HEK293T (cell line): ENCODE measurements around the gene GIPC3.

Experiments used
- CTCF ChIA-PET: fragments of 350-600 bp; formaldehyde crosslinking; extraction: SDS; loops from one replicate; lab custom pipeline; 2021; ENCODE audit warnings: antibody characterized with exemption, inconsistent platforms; lab: Yijun Ruan, JAX
- POLR2A ChIA-PET: fragments of 350-600 bp; formaldehyde crosslinking; extraction: SDS; loops from one replicate; lab custom pipeline; 2020; ENCODE audit warnings: antibody characterized with exemption, inconsistent platforms; lab: Yijun Ruan, JAX
- DNase-seq: peaks from one replicate; pipeline ENCODE4 v3.0.0; 2012; ENCODE audit warnings: mixed read lengths; ENCODE audit errors: extremely low spot score
- ARNT ChIP-seq: fragments of 450-650 bp; IDR thresholded peaks from 2 replicates; pipeline ENCODE4 v1.6.1; 2017; ENCODE audit warnings: mild to moderate bottlenecking
- BHLHE40 ChIP-seq: fragments of 450-650 bp; IDR thresholded peaks from 2 replicates; pipeline ENCODE4 v1.6.1; 2016; ENCODE audit warnings: mild to moderate bottlenecking, moderate library complexity, borderline replicate concordance
- CTBP1 ChIP-seq: fragments of 450-650 bp; IDR thresholded peaks from 2 replicates; pipeline ENCODE4 v1.6.1; 2016; ENCODE audit warnings: borderline replicate concordance
- ELF4 ChIP-seq: fragments of 450-650 bp; IDR thresholded peaks from 2 replicates; pipeline ENCODE4 v1.6.1; 2017; ENCODE audit warnings: antibody characterized with exemption
- FOXA1 ChIP-seq: fragments of 450-650 bp; IDR thresholded peaks from 2 replicates; pipeline ENCODE4 v1.6.1; 2016; ENCODE audit warnings: mild to moderate bottlenecking
- FOXK2 ChIP-seq: fragments of 450-650 bp; IDR thresholded peaks from 2 replicates; pipeline ENCODE4 v1.6.1; 2016; ENCODE audit warnings: mild to moderate bottlenecking
- FOXM1 ChIP-seq: fragments of 450-650 bp; IDR thresholded peaks from 2 replicates; pipeline ENCODE4 v1.6.1; 2017; ENCODE audit warnings: mild to moderate bottlenecking, borderline replicate concordance
- HDGF ChIP-seq: fragments of 450-650 bp; IDR thresholded peaks from 2 replicates; pipeline ENCODE4 v1.6.1; 2017; ENCODE audit warnings: antibody characterized with exemption, borderline replicate concordance
- L3MBTL2 ChIP-seq: fragments of 450-650 bp; conservative IDR thresholded peaks from 2 replicates; pipeline ENCODE4 v1.6.1; 2016; ENCODE audit warnings: mild to moderate bottlenecking
- LEF1 ChIP-seq: fragments of 450-650 bp; IDR thresholded peaks from 2 replicates; pipeline ENCODE4 v1.6.1; 2017; ENCODE audit warnings: mild to moderate bottlenecking, borderline replicate concordance
- NFRKB ChIP-seq: fragments of 450-650 bp; IDR thresholded peaks from 2 replicates; pipeline ENCODE4 v1.6.1; 2016; ENCODE audit warnings: mild to moderate bottlenecking, moderate library complexity
- SP1 ChIP-seq: fragments of 450-650 bp; IDR thresholded peaks from 2 replicates; pipeline ENCODE4 v1.6.1; 2017
- SUZ12 ChIP-seq: fragments of 450-650 bp; IDR thresholded peaks from 2 replicates; pipeline ENCODE4 v1.6.1; 2016; ENCODE audit warnings: mild to moderate bottlenecking
- TARDBP ChIP-seq: fragments of 450-650 bp; IDR thresholded peaks from 2 replicates; pipeline ENCODE4 v1.6.1; 2016
- ZNF384 ChIP-seq: fragments of 450-650 bp; IDR thresholded peaks from 2 replicates; pipeline ENCODE4 v1.6.1; 2016
- TF ChIP-seq, protein P1 (sequence below): fragments of 450-650 bp; IDR thresholded peaks from 2 replicates; pipeline ENCODE4 v1.6.1; 2016

Gene GIPC3

DNA sequence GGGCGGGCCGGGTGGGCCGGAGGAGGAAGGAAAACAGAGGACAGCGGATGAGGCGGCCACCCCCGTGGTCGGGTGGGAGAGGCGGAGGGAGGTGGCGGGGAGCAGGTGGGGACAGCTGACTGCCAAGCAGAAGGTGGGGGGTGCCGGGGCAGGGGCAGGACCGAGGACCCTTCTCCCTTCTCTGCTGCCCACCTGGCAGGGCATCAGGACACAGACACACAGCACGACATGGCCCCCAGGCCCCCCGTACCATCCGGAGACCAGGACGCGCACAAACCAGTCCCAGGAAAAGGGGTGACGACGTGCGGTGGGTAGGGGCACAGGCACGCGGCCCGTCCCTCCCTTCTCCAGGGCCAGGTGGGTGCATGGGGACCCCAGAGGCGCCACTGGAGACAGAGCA lies 52.3 kb downstream of the GIPC3 start:
- no peak for TF ChIP-seq ARNT
- no peak for TF ChIP-seq TARDBP
- TF ChIP-seq SUZ12, result no peak
- TF ChIP-seq, protein P1, sequence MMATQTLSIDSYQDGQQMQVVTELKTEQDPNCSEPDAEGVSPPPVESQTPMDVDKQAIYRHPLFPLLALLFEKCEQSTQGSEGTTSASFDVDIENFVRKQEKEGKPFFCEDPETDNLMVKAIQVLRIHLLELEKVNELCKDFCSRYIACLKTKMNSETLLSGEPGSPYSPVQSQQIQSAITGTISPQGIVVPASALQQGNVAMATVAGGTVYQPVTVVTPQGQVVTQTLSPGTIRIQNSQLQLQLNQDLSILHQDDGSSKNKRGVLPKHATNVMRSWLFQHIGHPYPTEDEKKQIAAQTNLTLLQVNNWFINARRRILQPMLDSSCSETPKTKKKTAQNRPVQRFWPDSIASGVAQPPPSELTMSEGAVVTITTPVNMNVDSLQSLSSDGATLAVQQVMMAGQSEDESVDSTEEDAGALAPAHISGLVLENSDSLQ, result no peak
- TF ChIP-seq NFRKB, result no peak
- TF ChIP-seq SP1, result no peak
- no peak for TF ChIP-seq LEF1
- no peak for TF ChIP-seq ZNF384
- no peak for TF ChIP-seq FOXK2
- no peak for TF ChIP-seq L3MBTL2
- ChIA-PET POLR2A (no interaction called here), CTCF (no interaction called here)
- no peak for DNase-seq

DNA sequence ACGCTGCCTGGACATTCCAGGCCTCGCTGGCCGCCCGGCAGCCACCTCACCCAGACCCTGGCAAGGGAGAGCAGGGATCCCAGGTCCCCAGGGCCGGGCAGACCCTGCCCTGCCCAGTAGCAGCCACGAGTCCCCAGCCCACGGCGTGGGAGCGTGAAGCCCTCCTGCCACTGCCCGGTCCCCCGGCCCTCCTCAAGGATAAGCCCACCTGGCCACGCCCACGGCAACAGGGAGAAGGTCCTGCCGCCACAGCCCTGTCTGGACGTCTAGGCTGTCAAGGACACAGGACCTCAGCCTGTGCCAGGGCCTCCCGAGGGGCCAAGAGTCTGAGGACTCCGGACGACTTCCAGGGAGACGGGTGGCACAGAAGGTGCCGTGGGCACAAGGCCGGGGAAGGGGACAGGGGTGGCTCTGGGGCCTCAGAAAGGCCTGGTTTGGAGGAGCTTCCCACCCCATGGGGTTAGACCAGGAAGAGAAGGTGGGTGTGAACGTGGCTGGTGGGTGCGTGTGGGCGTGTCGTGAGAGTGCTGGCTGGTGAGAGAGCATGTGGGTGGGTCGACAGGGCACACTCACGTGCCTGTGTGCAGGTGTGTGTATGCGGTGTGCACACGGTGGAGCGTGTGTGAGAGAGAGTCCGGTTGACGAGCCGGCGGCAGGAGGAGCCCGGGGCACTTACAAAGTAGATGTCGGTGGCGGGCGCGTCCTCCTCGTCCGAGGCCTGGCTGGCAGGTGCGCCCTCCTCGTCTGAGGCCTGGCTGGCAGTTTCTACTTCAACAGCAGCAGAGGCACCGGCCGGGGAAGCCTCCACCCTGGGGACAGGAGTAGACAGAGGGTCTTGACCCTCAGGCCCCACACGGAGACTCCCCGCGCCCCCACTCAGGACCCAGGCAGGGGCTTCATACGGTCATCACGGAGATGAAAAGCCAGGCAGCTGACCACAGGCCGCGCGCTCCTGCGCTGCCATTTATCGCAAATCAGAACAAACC lies 53.2 kb downstream of the GIPC3 start:
- ChIA-PET CTCF (no interaction called here), POLR2A (no interaction called here)
- DNase-seq, result no peak
- TF ChIP-seq FOXA1 (no peak), ARNT (no peak), ZNF384 (no peak), L3MBTL2 (no peak), LEF1 (no peak), SP1 (no peak), TARDBP (no peak), ELF4 (no peak), NFRKB (no peak), SUZ12 (no peak), CTBP1 (no peak), BHLHE40 (no peak), FOXM1 (no peak), HDGF (no peak), FOXK2 (no peak)
- TF ChIP-seq, protein P1, result no peak

DNA sequence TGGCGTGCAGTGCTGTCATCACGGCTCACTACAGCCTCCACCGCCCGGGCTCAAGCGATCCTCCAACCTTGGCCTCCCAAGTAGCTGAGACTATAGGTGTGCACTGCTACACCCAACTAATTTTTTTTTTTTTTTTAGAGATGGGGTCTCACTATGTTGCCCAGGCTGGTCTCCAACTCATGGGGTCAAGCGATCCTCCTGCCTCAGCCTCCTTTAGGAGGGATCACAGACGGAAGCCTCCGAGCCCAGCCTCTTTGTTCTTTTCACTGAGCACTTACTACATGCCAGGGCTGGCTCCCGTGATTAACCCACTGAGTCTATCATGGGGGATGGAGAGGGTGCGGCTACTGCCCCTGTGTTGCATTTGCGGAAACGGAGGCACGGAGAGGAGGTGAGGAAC lies 54.2 kb downstream of the GIPC3 start:
- no peak for TF ChIP-seq FOXA1
- no peak for TF ChIP-seq FOXK2
- TF ChIP-seq BHLHE40, result no peak
- ChIA-PET CTCF (no interaction called here), POLR2A (no interaction called here)
- no peak for DNase-seq

DNA sequence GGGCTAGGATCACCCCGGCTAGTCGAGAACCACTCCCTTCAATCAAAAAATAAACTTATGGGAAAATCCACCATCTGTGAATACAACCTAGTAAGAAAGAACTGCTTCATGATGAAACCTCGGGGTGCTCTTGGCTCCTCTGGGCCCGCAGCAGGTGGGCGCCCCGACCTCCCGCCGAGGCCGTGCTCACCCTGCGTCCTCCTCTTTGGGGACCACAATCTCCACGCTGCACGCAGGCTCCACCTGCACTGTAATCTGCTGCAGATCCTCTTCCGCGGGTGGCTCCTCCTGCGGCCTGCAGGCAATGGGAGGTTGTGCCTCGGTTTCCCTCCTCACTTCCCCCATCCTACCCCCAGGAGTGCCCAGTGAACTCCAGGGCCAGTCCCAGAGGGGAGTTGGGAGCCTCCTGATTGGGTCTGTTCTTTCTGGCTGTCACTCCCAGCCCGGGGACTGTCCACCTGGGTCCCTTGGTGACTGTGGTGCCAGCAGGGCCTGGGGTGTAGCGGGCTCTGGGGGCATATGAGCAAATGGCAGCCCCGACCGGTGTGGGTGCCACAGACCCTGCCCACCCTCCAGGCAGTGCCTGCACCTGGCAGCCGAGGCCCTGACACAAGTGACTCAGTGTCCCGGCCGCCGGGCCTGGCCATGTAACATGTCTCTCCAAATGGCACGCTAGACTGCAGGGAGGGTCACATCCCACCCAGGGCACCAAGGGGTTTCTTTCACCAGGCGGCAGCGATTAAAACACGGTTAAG lies 56.4 kb downstream of the GIPC3 start:
- no peak for TF ChIP-seq TARDBP
- TF ChIP-seq L3MBTL2, result no peak
- TF ChIP-seq HDGF, result no peak
- no peak for TF ChIP-seq LEF1
- no peak for TF ChIP-seq ZNF384
- no peak for TF ChIP-seq ELF4
- TF ChIP-seq, protein P1, result no peak
- no peak for TF ChIP-seq NFRKB
- TF ChIP-seq CTBP1, result no peak
- TF ChIP-seq FOXM1, result no peak
- TF ChIP-seq FOXK2, result no peak
- no peak for TF ChIP-seq SUZ12
- TF ChIP-seq BHLHE40, result no peak
- TF ChIP-seq SP1, result no peak
- TF ChIP-seq FOXA1, result no peak
- no peak for TF ChIP-seq ARNT
- ChIA-PET CTCF (no interaction called here), POLR2A (no interaction called here)
- no peak for DNase-seq

DNA sequence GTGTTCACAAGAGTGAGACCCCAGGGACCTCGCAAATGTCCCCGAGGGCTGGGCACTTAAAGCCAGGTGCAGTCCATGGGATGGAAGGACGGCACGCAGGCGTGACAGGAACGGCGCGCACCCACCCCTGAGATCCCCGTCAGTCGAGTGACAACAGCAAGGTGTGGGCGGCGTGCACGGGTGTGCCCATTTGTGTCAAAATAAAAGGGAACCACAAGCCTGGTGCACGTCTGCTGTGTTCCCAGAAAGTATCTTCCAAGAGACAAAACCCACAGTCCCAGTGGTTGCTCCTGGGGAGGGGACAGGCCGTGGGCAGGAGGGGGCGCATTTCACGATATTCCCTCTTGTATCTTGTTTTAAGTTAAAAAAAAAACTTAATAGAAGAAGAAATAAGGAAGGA lies 57.0 kb downstream of the GIPC3 start:
- ChIA-PET POLR2A (no interaction called here), CTCF (no interaction called here)
- no peak for DNase-seq
- TF ChIP-seq NFRKB (no peak), TARDBP (no peak), FOXM1 (no peak), CTBP1 (no peak), L3MBTL2 (no peak), FOXA1 (no peak), ELF4 (no peak), LEF1 (no peak), ZNF384 (no peak), FOXK2 (no peak), BHLHE40 (no peak), HDGF (no peak), SUZ12 (no peak), SP1 (no peak), ARNT (no peak)
- TF ChIP-seq, protein P1, result no peak
